Measurements from ENCODE around the gene PLAC8L1.
A peak's percentile ranks its signal among the peaks of the same experiment; 100 is the strongest.

The PLAC8L1 gene

GRCh38 chr5:146059460-146060220 is 45.7 kb downstream of the PLAC8L1 start:
- Mint-ChIP-seq H3K9me3 (no peaks in the 10 kb centered on the region), H3K4me1 (peaks cover 2% of the 10 kb centered on the region), H3K36me3 (ENCODE audit: low read depth) (no peaks in the 10 kb centered on the region), H3K27me3 (ENCODE audit: low read depth, poor library complexity) (no peaks in the 10 kb centered on the region), H3K4me3 (no peak overlapping the region), H3K27ac (no peak overlapping the region)
- TF ChIP-seq CTCF (IDR thresholded peaks at IDR 0.05): no peak
- DNase-seq: no peak

- Mint-ChIP-seq H3K4me1 (peaks cover 8% of the 10 kb centered on the region), H3K4me3 (no peak overlapping the region), H3K9me3 (no peaks in the 10 kb centered on the region), H3K27me3 (ENCODE audit: low read depth, poor library complexity) (no peaks in the 10 kb centered on the region), H3K36me3 (ENCODE audit: low read depth) (no peaks in the 10 kb centered on the region), H3K27ac (no peak overlapping the region)
- DNase-seq: no peak
- no peak for TF ChIP-seq CTCF (IDR thresholded peaks at IDR 0.05)
Observed at GRCh38 chr5:146055432-146055831, 49.9 kb downstream of the PLAC8L1 start.

- Mint-ChIP-seq H3K4me3 (no peak overlapping the region), H3K4me1 (peaks cover 29% of the 10 kb centered on the region), H3K27ac (no peak overlapping the region), H3K27me3 (ENCODE audit: low read depth, poor library complexity) (no peaks in the 10 kb centered on the region), H3K9me3 (no peaks in the 10 kb centered on the region), H3K36me3 (ENCODE audit: low read depth) (no peaks in the 10 kb centered on the region)
- no peak for DNase-seq
- TF ChIP-seq CTCF (IDR thresholded peaks at IDR 0.05): peak; percentile 20
Observed at GRCh38 chr5:146052780-146053179, 52.6 kb downstream of the PLAC8L1 start.

DNA sequence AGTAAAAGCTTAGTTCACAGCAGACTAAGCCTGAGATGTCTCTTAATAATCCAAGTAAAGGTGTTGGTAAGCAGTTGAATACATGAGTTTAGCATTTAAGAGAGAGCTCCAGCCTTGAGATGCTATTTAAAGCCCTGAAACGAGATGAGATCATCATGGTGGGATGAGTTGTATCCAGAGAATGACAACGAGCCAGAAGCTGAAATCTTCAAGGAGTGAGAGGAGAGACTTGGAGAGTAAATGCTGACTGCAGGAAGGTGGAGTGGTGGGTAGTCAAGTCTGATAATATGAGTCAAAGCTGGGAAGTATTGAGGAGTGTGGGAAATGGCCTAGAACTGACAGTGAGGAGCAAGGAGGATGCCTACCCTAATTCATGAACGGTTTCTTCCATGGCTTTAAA is 53.7 kb downstream of the PLAC8L1 start:
- H3K27ac Mint-ChIP-seq: no peak overlapping the region
- peaks cover 29% of the 10 kb centered on the region for H3K4me1 Mint-ChIP-seq
- no peaks in the 10 kb centered on the region for H3K9me3 Mint-ChIP-seq
- H3K36me3 Mint-ChIP-seq (ENCODE audit: low read depth): no peaks in the 10 kb centered on the region
- no peak for DNase-seq
- H3K27me3 Mint-ChIP-seq (ENCODE audit: low read depth, poor library complexity): no peaks in the 10 kb centered on the region
- TF ChIP-seq CTCF (IDR thresholded peaks at IDR 0.05): no peak
- no peak overlapping the region for H3K4me3 Mint-ChIP-seq

DNA sequence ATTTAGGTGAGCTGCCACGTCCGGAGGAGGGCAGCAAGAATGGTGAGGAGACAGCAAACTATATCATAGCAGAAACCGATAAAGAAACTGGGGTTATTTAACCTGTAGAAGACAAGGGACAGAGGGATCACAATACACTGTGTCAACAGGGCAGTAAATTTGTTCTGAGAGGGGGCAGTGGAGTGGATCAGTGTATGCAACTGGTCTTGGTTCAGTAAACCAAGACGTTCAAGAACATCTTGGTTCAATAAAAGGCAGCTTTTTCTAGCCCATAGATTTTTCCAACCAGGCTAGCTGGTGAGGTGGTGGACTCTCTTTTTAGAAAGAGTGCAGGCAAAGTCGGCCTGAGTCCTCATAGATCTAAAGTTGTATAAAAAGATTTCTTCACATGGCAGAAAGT is 55.3 kb downstream of the PLAC8L1 start:
- Mint-ChIP-seq H3K4me1 (peaks cover 29% of the 10 kb centered on the region), H3K27me3 (ENCODE audit: low read depth, poor library complexity) (no peaks in the 10 kb centered on the region), H3K27ac (peak overlapping the region; percentile 1), H3K9me3 (no peaks in the 10 kb centered on the region), H3K4me3 (no peak overlapping the region), H3K36me3 (ENCODE audit: low read depth) (no peaks in the 10 kb centered on the region)
- no peak for TF ChIP-seq CTCF (IDR thresholded peaks at IDR 0.05)
- DNase-seq: peak; percentile 12

- Mint-ChIP-seq H3K4me1 (peaks cover 26% of the 10 kb centered on the region), H3K36me3 (ENCODE audit: low read depth) (no peaks in the 10 kb centered on the region), H3K4me3 (no peak overlapping the region), H3K9me3 (no peaks in the 10 kb centered on the region), H3K27me3 (ENCODE audit: low read depth, poor library complexity) (no peaks in the 10 kb centered on the region), H3K27ac (peak overlapping the region; percentile 1)
- TF ChIP-seq CTCF (IDR thresholded peaks at IDR 0.05): no peak
- no peak for DNase-seq
Observed at GRCh38 chr5:146049704-146050026, 55.7 kb downstream of the PLAC8L1 start.

Measured in nephron progenitor cell (in vitro differentiated cells).